Activated T-cell treated with anti-CD3 and anti-CD28 coated beads for 48 hours (primary cell): ENCODE results near the gene UCHL1.
"Not testable (repeated sequence)": the region's sequence is repeated elsewhere in the genome, so short reads cannot be mapped to it uniquely, and the experiment has no call there.

Experiments
- DNase-seq: peaks from one replicate; pipeline ENCODE4 v3.0.0-alpha.2; 2020; ENCODE audit warnings: low read depth

Gene UCHL1

DNA sequence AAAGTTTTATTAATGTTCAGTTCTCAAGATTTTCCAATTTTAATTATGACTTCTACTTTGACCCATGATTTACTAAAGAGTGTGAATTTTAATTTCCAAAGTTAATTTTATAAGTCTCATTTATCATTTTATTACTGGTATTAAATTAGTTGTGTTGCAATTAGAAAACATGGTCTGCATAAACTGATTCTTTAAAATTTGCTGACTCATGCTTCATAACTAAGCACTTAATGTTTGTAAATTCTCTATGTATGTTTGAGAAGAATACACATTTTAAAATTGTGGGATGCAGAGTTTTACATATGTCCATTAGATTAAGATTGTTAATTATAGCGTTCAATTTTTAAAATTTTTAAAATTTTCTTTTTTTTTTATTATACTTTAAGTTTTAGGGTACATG is 20.2 kb upstream of the UCHL1 start:
- no peak for DNase-seq

DNA sequence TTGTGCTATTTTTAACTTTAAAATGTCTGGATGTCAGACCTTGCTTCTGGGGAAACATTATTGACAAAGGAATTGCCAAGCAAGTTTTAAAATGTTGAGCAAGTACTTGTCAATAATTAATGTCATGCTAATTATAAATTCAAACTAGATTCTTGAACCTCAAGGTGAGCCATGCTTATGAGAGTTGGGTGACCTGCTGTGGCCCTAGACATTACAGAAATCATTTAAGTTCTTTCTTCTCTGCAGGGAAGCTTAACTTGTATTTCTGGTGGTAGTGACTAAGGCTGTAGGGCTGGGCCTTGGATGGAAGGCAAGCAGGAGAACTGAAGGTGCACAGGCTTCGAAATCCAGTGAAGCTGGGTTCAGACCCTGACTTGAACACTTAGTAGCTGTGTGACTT is 14.8 kb upstream of the UCHL1 start:
- no peak for DNase-seq

DNA sequence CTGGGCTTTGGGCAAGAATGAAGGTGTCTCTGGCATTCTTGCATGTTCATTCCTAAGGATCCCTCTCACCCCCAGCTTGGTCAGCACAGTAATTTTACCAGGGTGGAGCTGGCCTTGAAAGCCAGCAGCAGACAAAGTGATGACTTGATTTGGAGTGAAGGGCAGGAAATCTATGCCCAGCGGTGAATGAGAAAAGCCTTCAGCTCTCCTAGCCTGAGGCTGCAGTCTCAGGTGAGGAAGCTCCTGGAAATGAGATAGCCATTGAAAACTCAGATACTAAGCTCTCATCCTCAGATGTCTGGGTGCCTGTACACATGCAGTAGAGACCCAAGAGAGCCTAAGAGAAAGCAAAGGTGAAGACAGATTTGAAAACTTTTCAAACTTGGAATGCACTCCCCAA is 10.7 kb upstream of the UCHL1 start:
- no peak for DNase-seq

DNA sequence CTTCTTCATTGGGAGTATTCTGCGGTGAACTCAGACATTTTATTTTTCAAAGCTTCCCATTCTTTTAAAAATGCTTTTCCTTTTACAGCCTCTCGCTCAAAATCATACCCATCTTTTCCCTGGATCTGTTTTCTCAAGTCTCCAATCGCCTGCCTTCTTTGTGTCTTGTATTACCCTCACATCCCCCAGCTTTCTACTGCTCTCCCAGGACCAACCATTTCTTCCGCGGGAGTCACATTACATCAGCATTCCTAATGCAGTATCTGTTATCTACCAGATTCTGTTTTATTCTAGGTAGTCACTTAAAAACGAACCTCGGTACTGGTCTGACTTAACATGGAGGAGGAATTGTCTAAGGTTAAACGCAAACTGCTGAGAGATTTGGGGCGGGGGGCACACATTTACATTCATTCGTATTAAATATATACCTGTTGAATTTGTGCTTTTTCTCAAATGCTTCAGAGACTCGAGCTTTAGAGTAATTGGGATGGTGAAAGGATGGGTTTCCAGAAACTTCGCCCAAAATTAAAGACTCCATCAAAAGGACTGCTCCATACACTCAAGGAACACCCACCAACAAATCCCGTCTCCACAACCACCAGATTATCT is 493 bp upstream of the UCHL1 start:
- DNase-seq = no peak

DNA sequence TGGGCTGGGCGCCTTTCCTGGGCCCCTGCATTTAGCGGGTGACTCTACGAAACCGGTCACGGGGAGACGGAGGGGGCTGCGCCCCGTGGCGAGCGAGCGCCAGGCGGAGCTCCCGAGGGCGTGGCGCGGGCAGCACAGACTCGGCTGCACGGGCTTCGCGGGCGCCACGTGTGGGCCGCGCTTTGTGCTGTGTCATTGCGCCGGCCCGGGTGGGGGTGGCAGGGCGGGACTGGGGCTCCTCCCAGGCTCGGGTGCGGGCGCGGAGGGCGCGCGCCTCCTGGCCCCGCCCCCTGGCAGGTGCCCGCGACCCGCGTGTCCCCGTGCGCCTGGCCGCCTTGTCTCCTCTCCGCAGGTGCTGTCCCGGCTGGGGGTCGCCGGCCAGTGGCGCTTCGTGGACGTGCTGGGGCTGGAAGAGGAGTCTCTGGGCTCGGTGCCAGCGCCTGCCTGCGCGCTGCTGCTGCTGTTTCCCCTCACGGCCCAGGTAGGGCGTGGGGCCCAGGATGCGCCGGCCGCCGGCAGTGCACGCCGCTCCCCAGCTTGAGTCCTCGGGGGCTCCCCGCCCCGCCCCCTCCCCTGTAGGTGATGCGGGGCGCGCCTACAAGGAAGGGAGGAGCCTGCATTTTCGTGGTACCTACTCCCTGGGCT is 651 bp downstream of the UCHL1 start:
- peak; percentile 33 for DNase-seq

DNA sequence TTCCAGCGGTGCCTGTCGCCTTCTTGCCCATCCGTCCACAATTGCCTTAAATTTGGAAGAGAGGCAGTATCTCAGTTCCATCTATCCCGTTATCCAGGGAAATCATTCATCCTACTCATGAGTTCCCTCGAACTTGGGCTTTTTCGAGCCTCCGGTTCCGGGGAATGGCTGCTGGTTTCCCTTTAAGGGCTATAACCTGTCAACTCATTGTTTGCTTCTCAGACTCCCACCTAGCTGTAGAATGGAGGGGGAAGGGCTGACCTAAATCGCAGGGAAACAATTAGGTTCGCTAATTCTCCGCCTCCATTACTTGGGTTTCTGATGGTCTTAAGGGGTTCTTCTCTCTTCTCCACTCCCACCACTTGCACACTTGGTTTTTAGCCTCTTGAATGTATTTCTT is 1.2 kb downstream of the UCHL1 start:
- DNase-seq = no peak

DNA sequence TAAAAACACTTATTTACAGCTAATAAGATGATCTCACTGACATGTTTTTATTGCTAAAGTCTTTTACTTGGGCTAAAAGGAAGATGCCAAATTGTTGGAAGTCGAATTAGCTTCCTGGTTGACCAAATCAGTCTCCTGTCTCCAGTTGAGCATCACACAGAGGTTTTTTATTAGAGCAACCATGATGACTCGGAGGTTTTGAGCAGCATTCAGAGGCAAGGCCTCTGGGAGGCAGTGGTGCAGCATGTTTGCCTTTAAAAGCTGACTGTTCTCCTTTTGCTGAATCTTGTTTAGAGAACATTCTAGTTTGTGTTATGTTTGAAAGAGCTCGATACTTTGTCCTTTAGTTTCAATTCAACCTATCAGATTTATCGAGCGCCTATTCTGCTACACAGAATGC is 2.1 kb downstream of the UCHL1 start:
- DNase-seq = no peak

DNA sequence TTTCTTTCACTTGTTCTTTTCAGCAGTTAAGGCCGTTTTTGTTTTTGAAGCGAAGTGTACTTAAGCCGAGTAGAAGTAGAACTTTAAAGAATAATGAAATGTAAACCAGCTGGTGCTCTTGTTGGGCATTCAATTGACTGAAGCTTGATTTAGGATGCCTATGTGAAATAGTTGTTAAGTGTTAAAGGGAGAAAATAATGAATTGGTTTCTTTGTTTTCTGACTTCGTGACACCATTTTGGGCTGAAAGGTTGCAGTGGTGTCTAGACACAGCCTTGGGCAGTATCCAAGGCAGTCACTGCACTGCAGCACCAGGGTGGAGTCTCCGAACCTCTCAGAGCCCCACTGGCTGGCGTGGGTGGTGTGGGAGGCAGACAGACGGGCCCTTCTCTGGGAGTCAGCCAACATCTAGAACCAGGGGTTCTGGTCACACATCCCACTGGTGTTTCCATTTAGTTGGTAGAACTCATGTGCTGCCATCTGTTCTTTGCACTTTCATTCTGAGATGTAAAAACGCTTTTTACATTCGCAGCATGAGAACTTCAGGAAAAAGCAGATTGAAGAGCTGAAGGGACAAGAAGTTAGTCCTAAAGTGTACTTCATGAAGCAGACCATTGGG is 3.5 kb downstream of the UCHL1 start:
- no peak for DNase-seq

DNA sequence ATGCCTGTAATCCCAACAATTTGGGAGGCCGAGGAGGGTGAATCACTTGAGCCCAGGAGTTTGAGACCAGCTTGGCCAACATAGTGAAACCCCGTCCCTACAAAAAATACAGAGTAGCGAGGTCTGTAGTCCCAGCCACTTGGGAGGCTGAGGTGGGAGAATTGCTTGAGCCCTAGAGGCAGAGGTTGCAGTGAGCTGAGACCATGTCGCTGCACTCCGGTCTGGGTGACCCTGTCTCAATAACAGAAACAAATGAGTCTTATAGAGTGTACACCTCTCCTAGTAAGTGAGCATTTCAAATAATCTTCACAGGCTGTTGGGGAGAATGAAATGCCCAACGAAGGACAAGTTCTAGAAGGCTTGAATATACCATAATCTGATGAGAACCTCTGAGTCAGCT is 5.5 kb downstream of the UCHL1 start:
- DNase-seq = no peak

DNA sequence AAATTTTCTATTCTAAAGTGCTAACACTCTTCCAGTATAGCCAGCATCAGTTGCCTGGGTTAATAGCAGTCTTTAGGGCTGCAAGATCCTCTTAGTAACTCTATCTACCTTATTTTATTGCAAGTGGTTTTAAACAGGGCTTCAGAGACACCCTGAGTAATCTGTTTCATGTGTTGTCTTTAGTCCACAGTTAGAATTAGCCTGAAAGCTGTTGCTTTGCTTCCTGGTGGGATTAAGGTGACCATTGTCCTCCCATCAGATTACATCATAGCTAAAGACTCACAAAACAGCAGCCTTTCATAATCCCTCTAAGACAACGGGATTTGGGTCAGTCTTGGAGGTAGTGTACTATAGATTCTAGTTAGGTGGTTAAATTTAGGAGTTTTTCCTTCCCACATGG is 7.5 kb downstream of the UCHL1 start:
- no peak for DNase-seq

DNA sequence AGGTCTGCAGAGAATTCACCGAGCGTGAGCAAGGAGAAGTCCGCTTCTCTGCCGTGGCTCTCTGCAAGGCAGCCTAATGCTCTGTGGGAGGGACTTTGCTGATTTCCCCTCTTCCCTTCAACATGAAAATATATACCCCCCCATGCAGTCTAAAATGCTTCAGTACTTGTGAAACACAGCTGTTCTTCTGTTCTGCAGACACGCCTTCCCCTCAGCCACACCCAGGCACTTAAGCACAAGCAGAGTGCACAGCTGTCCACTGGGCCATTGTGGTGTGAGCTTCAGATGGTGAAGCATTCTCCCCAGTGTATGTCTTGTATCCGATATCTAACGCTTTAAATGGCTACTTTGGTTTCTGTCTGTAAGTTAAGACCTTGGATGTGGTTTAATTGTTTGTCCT is 11.3 kb downstream of the UCHL1 start:
- DNase-seq = no peak

DNA sequence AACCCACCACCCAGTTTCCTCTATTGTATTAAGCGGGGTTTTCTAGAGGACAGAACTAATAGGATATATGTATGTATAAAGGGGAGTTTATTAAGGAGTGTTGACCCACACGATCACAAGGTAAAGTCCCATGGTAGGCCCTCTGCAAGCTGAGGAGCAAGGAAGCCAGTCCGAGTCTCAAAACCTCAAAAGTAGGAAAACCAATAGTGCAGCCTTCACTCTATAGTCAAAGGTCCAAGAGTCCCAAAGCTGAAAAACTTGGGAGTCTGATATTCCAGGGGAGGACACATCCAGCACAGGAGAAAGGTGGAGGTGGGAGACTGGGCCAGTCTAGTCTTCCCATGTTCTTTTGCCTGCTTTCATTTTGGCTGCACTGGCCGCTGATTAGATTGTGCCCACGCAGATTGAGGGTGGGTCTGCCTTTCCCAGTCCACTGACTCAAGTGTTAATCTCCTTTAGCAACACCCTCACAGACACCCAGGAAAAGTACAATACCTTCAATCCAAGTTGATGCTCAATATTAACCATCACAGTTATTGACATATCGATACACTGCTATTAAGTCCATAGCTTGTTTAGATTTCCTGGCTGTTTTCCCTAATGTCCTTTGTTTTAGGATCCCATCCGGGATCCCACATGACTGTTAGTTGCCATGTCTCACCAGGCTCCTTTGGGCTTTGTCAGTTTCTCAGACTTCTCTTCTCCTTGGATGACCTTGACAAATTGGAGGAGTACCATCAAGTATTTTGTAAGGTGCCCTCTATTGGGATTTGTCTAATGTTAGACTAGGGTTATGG is 12.2 kb downstream of the UCHL1 start:
- no peak for DNase-seq

DNA sequence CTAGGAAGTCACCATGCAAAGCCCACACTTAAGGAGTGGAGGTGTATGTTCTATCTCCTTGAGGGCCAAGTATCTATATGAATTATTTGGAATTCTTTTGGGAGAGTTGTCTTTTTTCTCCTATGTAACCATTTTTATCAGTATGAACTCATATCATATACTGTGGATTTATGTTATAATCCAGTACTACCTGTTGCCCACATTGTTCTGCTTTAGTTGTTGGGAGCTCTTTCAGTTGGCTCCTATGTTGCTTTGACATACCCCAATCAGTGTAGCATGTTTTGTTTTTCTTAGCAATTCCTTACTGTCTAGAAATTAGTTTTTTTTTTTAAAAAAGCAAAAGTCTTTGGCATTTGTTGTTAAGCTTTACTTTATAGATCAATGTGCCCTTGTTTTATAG is 13.0 kb downstream of the UCHL1 start:
- no peak for DNase-seq

DNA sequence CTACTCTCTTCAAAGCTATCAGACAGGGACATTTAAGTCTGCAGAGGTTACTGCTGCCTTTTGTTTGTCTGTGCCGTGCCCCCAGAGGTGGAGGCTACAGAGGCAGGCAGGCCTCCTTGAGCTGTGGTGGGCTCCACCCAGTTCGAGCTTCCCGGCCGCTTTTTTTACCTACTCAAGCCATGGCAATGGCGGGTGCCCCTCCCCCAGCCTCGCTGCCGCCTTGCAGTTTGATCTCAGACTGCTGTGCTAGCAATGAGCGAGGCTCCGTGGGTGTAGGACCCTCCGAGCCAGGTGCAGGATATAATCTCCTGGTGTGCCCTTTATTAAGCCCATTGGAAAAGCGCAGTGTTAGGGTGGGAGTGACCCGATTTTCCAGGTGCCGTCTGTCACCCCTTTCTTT is 19.2 kb downstream of the UCHL1 start:
- DNase-seq = not testable (repeated sequence)

DNA sequence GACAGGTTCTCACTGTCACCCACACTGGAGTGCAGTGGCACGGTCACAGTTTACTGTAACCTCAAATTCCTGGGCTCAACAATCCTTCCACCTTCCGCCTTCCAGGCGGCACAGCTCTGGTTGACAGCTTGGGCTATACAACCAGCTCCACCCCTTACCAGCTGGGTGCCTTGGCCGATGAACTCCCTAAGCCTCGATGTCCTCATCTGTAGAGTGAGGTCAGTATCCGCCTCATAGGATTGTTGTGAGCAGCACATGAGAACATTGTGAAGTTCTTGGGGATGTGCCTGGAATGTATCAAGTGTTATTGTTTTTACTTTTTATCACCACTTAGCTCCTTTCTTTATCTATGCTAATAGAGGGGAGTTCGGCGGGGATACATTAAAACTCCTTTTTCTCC is 23.3 kb downstream of the UCHL1 start:
- no peak for DNase-seq

DNA sequence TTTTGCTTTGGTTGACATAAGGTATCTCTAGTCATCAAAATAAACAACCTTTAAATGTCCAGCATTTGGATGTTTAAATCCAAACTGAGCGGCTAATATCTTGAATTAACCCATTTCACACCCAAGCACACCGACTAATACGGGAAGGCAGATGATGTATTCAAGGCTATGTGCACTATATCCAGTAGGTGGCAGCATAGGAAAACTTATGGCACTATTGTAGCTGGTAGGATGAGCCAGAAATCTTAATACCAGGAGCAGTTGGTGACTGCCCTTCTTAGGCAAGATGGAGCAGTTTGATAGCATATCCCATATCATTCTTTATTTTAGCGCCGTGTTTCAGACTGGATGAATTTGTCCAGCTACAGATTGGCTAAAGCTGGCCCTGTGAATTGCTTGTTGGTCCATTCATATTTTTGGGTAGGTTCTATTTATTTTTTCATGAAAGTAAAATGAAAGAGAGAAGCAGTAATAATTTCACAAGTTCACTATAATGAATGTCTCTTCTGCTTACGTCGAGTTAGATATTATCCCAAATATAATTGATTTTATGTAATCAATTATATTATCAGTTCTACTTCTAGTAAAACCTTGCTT is 24.4 kb downstream of the UCHL1 start:
- DNase-seq = no peak

DNA sequence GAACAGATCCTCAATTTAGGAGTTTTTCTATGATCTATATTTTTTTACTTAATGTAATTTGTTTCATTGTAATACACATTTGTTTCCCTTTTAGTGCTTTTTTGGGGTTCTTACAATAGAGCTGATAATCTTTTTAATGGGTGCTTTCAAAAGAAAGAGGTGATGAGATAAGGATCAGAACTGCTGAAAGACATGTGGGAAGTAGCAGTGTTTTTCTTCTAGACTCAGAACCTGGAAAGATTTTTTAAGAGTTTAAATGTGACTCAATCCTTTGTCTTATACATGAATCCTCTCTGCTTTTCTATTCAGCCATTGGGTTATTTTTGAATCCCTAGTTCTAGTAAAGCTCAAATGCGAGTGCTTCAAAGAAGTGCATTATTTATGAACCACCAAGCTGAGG is 25.6 kb downstream of the UCHL1 start:
- no peak for DNase-seq

DNA sequence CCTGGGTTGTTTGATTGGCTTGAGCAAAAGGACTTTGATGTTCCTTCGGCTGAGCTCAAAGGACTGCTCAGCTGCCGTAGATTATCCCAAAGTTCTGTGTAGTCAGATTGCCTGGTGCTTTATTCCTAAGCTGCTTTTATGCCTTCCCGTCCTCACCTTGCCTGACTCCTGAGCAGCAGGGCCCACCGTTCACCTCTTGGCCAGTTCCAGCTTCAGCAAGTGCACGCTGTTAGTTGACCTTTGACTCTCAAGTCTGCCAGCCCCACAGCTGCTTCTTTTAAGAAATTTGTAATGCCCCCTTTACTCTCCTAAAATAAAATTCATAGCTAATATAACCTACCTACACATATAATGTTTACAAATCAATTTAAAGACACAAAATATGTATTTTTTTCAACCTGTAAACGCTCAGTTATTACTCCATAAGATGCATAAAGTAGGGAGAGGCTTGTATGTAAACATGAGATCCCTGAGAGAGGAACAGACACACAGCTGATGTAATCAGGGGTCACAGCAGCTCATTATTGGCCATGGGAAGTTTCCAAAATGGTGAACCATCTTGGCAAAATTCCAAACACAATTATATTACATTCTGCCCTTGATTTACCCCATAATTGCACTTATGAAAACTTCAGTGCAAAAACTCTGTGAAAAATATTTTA is 28.6 kb downstream of the UCHL1 start:
- DNase-seq = no peak

DNA sequence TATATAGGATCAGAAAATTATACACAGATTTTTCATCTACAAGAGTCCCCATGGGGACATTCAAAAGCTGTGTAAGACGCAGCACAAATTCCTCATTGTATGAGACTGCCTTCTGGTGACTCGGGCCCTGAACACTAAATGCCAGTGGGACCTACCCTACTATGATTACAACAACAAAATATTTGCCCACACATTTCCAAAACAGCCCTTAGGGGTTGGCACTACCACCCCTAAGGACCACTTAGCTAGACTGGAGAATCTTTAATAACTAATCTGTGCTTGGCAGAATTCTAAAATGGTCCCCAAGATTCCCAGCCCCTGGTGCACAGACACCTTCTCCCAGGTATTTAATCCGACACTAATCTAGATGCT is 29.1 kb downstream of the UCHL1 start:
- no peak for DNase-seq

DNA sequence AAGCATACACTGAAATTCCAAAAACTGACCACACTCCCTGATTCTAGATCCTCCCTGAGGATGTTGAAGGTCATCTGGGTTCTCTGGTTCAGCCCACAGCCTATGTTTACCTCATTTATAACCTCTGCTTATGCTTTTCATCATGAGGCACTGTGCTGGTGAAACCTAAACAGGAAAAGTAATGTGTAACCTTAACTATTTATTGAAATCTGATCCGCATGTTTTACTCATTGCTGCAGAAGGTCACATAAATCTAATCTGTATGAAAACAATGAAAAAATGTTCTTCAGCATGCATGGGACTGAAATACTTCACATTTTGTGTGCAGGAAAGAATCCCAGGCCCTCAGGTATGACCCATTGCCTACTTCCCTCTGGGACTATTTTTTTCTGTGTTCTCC is 30.3 kb downstream of the UCHL1 start:
- no peak for DNase-seq

DNA sequence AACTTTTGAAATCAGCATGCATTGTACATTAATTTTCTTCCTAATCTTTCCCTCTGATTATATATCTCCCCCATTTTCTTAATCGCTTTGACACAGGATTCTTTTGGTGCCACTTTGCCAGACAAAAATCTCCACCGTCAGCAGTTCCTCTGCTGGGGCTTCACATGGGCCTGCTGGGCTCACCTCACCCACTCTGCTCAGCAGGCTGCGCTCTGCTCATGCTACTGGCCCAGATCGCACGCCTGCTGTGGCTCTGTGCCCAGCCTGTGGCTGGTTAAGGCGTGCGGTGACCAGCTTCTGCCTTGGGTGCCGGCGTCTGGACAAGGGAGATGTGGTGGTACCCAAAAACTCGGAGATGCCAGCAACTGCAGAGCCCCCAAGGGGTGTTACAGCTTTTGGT is 31.1 kb downstream of the UCHL1 start:
- no peak for DNase-seq

DNA sequence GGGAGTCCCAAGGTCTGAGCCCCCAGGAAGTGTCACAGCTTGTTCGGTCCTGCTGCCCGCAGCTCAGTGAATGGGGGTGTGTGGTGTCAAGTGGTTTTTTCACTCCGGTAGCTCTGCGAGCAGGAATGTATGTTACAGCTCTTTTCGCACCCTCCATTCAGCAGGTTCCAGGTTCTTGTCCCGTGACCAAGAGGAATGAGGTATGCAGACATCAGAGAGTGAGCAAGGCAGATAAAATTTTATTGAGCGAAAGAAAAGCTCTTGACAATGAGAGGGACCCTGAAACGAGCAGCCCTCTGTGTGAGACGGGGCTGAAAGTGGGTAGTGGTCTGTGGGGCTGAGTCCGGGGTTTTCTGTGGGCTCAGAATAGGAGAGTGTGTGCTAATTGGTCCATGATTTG is 31.5 kb downstream of the UCHL1 start:
- DNase-seq = no peak
